NCI-H446 (cell line): Measurements from ENCODE around the gene NUTM2G.
"Not testable (repeated sequence)": the region's sequence is repeated elsewhere in the genome, so short reads cannot be mapped to it uniquely, and the experiment has no call there.

Source experiments
- DNase-seq, 2 experiments: peaks; one replicate each; lab custom pipeline; 2025; lab: John Stamatoyannopoulos, UW

NUTM2G gene

GRCh38 chr9:96942181-96942580 lies 13.5 kb downstream of the NUTM2G start:
- not testable (repeated sequence) for DNase-seq

GRCh38 chr9:96949346-96949745 lies 20.7 kb downstream of the NUTM2G start:
- not testable (repeated sequence) for DNase-seq

- not testable (repeated sequence) for DNase-seq
Measured at GRCh38 chr9:96950539-96950938, 21.9 kb downstream of the NUTM2G start.

- DNase-seq, result not testable (repeated sequence)
Measured at GRCh38 chr9:96967591-96967990, 38.9 kb downstream of the NUTM2G start.

- not testable (repeated sequence) for DNase-seq
Measured at GRCh38 chr9:96972552-96972951, 43.9 kb downstream of the NUTM2G start.

GRCh38 chr9:96974037-96974436 lies 45.4 kb downstream of the NUTM2G start:
- not testable (repeated sequence) for DNase-seq

GRCh38 chr9:96983496-96984122 lies 55.0 kb downstream of the NUTM2G start:
- DNase-seq, result not testable (repeated sequence)

GRCh38 chr9:96984139-96984538 lies 55.5 kb downstream of the NUTM2G start:
- peak in 1 of 2 experiments; percentile 1 for DNase-seq

- DNase-seq, result not testable (repeated sequence)
Measured at GRCh38 chr9:96984887-96985286, 56.2 kb downstream of the NUTM2G start.
